Muscle of back (tissue), 11 donors: ENCODE data around the gene PALMD. TPM values are rescaled to one million over a fixed set of nuclear protein-coding genes. Genes with fewer than 3 reads are reported as not detected.

ENCODE experiments used
- DNase-seq, 3 donors: peaks; one replicate each; pipeline versions ENCODE4 v3.0.0 to v3.0.0-alpha.2; 2013
- polyA plus RNA-seq, 10 donors: library from polyadenylated mRNA; unstranded; fragments of 120-200 nt; gene quantifications; one replicate each; pipeline ENCODE4 v1.2.1, GENCODE V29; 2013; ENCODE audit not compliant: insufficient read length in 10 of 10

PALMD gene
- polyA plus RNA-seq, 10 donors: 59.3 to 124 (median 103) TPM

GRCh38 chr1:99657213-99658030 is 11.5 kb downstream of the PALMD start:
- DNase-seq: no peak

- no peak for DNase-seq
Observed at GRCh38 chr1:99658031-99658290, 12.0 kb downstream of the PALMD start.

GRCh38 chr1:99659755-99660210 is 13.9 kb downstream of the PALMD start:
- no peak for DNase-seq

GRCh38 chr1:99660496-99660895 is 14.6 kb downstream of the PALMD start:
- no peak for DNase-seq

DNA sequence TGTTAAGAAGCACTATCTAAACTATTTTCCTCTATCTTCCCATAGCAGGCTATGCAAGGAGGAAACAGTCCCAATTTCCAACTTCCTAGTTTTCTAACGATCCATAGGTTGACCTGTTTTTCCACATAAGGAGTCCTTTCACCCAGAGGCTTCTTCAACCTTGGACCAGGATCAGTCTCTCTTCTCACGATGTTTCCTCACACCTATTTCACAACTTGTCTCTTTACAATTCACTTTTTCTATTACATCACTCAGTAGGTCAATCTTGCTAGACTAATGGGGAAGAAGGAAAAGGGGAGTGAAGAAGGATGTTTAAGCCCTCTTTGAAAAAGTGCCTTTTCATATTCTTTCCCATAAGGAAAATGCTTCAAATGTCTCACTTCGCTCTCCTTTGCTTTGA is 15.9 kb downstream of the PALMD start:
- DNase-seq: no peak

DNA sequence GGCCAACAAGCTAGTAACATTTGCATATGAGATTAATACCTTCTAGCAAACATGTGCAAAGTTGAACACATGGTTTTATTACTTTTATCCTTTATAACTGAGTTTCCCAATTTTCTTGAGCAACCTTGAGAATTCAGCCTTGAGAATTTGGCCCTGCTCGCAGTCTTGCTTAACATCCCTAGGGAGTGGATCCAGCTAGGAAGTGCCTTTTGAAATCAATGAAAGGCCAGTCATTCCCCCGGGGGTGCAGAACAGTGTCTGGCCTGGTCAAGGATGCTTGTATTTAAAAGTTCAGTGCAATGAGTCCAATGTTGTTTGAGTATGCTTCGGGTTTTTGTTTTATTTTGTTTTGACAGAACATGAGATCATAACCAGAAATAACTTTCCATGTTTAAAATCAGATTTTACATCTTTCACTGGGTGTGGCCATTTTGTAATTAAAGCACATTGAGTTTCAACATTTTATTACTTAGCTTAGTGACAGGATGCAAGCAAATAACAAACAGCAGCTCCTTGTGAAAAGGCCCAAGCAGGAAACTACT is 16.7 kb downstream of the PALMD start:
- peak in 2 of 3 donors; percentile 32 to 69 for DNase-seq

GRCh38 chr1:99663501-99663900 is 17.6 kb downstream of the PALMD start:
- no peak for DNase-seq

- no peak for DNase-seq
Observed at GRCh38 chr1:99665212-99665611, 19.3 kb downstream of the PALMD start.

- DNase-seq: no peak
Observed at GRCh38 chr1:99669376-99669775, 23.5 kb downstream of the PALMD start.

DNA sequence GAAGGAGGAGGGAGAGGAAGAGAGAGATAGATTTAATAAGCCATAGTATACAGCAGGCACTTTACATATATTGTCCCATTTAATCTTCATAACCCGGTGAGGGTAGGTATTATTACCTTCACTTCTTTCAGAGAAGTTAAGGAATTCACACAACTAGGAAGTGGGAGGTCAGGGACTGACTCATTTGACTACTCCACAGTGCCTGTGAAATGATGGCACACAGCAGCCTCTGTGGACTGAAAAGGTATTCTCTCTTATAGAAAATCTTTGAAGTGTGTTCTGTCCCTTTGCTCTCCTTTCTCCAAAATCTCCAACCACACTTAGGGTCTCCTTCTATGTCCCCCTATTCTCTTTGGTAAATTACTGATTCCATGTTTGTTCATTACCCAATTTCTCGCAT is 23.9 kb downstream of the PALMD start:
- DNase-seq: no peak

DNA sequence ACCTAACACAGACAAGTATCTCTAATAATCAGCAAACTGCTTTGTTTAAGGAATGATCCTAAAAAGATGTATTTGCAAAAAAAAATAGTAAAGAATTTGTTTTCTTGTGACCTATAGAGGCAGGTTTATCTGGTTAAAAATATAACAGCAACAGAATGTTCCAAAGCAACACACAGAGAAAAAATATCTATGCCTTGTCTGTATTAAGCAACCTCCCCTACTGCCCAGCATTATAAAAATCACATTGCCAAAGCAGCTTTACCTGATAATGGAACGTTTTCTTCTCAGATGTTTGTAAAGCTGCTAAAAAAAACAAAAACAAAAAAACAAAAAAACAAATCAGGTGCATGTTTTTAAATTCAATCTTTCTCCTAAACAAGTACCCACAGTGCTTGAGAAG is 24.7 kb downstream of the PALMD start:
- DNase-seq: no peak

GRCh38 chr1:99672038-99672437 is 26.1 kb downstream of the PALMD start:
- no peak for DNase-seq

- peak in 2 of 3 donors; percentile 44 to 49 for DNase-seq
Observed at GRCh38 chr1:99672530-99673213, 26.8 kb downstream of the PALMD start.

GRCh38 chr1:99673315-99673714 is 27.4 kb downstream of the PALMD start:
- DNase-seq: no peak

DNA sequence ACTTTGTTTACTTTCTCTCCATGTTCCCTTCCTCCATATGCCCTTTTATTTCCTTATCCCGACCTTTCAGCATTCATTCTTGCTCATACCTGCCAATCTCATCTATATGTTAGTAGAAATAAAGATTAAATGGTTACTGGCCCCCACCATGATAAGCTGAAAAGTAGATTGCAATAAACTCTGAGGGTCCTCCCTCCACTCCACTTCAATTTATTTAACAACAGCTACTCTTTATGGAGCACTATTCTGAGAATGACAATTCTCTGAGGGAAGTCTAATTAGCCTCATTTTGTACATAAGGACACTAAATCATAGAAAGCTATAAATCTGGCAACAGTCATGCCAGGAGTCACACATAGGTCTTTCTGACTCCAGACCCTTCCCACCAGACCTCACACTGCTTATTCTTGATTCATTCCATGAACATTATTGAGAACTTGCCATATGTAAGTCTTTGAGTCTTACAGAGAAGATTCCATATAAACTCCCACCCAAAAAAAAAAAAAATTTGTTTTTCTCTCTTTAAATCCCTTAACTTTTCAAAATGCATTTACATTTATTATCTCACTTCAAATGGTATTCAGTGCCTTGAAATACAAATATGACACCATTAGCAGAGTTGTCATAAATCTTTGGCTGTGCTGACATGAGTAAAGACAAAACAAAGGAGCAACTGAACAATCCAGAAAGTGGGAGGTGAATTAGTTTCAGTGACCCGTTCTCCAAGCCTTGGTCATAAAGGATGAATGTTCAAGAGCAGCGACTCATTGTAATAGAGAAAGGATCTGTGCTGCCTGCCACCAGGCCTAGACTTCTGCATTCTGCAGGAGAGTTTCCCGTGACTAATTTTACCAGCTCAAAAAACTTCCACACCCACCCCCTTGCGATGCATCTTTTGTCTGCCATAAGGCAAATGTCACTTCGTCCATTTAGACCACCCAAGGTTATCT is 28.5 kb downstream of the PALMD start:
- DNase-seq: no peak

DNA sequence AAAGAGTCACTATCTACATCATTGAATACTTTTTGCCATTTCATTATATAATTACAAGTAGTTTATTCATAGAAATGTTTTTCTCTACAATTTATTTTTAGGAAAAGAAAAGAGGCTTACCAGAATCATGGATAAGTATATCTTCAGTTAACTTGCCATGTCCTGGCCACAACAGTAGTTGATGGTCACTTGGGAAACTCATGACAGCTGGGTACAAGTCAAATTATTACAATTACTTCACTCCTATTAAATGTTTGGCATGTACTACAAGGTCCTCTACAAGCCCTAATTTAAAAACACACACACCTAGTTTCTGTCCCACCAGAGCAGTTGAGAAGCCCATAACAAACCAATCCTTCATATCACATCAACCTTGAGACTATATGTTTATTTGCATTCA is 29.4 kb downstream of the PALMD start:
- DNase-seq: no peak

GRCh38 chr1:99675994-99676393 is 30.1 kb downstream of the PALMD start:
- no peak for DNase-seq

GRCh38 chr1:99676876-99677275 is 31.0 kb downstream of the PALMD start:
- DNase-seq: no peak

- no peak for DNase-seq
Observed at GRCh38 chr1:99677416-99677815, 31.5 kb downstream of the PALMD start.

- DNase-seq: no peak
Observed at GRCh38 chr1:99680270-99680669, 34.4 kb downstream of the PALMD start.

DNA sequence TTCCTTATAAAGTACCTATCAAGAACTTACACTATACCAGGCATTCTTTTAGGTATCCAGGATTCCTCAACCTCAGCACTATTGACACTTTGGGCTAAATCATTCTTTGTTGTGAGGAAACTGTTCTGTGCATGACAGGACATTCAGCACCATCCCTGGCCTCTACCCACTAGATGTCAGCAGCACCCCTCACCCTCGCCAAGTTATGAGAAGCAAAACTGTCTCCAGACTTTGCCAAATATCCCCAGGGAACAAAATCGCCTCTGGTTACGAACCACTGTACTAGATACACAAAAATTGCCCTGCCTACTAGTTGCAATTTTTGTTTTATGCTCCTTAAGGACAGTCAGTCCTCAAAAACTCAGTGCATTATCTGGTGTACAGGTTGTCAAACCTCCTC is 35.7 kb downstream of the PALMD start:
- no peak for DNase-seq

GRCh38 chr1:99682291-99682751 is 36.4 kb downstream of the PALMD start:
- no peak for DNase-seq
